Spinal cord (tissue), 10 donors: ENCODE measurements around the gene ARFGAP2. TPM values are rescaled to one million over a fixed set of nuclear protein-coding genes. Genes with fewer than 3 reads are reported as not detected.

Experiments
- DNase-seq, 6 donors: peaks; one replicate each; pipeline versions ENCODE4 v3.0.0 to v3.0.0-alpha.2; 2013 to 2015; ENCODE audit warnings: low spot score in 6 of 6, low read depth in 4 of 6
- H3K27ac ChIP-seq: one replicate; pipeline ENCODE4 v1.5.1; 2013; ENCODE audit warnings: low read depth, low read length, control low read depth
- H3K27me3 ChIP-seq: one replicate; pipeline ENCODE4 v1.6.1; 2013; ENCODE audit warnings: low read length; ENCODE audit not compliant: control insufficient read depth, insufficient read depth
- H3K36me3 ChIP-seq: one replicate; pipeline ENCODE4 v1.6.1; 2013; ENCODE audit warnings: low read length; ENCODE audit not compliant: control insufficient read depth, insufficient read depth
- H3K4me1 ChIP-seq: one replicate; pipeline ENCODE4 v1.6.1; 2013; ENCODE audit warnings: low read length; ENCODE audit not compliant: control insufficient read depth, insufficient read depth
- H3K4me3 ChIP-seq: one replicate; pipeline ENCODE4 v1.5.1; 2013; ENCODE audit warnings: low read depth, low read length, control low read depth
- H3K9me3 ChIP-seq: one replicate; pipeline ENCODE4 v1.6.1; 2013; ENCODE audit warnings: low read length; ENCODE audit not compliant: control insufficient read depth, insufficient read depth
- WGBS: methylation state at CpG from one replicate; pipeline ENCODE4 v1.1.5; 2013; ENCODE audit warnings: missing lambda C conversion rate; ENCODE audit not compliant: insufficient coverage; 5-methylcytosine and 5-hydroxymethylcytosine counted together
- polyA plus RNA-seq, 2 donors: library from polyadenylated mRNA; unstranded; fragments of 120-200 nt; gene quantifications; one replicate each; pipeline ENCODE4 v1.2.1, GENCODE V29; 2013; ENCODE audit not compliant: insufficient read length in 2 of 2
- total RNA-seq, 2 donors: library from RNA; depleted of rRNA in 1 of 2; stranded (reverse); fragments of 120-200 nt in 1 of 2; fragments of >200 nt in 1 of 2; gene quantifications; one replicate each; pipeline versions ENCODE4 v1.2.3 to v1.2.4, GENCODE V29; 2013 to 2014
- donor health status: healthy.

Gene ARFGAP2
- total and polyA plus RNA-seq, 4 donors: 82.7 to 96.5 (median 91.9) TPM

GRCh38 chr11:47189100-47189834 is 12.6 kb upstream of the ARFGAP2 start:
- H3K27me3 ChIP-seq: peaks cover 24% of the 10 kb centered on the region

GRCh38 chr11:47188259-47188658 is 11.6 kb upstream of the ARFGAP2 start:
- Histone ChIP-seq H3K27me3 (peaks cover 24% of the 10 kb centered on the region), H3K9me3 (no peaks in the 10 kb centered on the region), H3K27ac (peak overlapping the region; percentile 74), H3K4me1 (peaks cover 44% of the 10 kb centered on the region), H3K4me3 (no peak overlapping the region), H3K36me3 (no peaks in the 10 kb centered on the region)
- peak in 2 of 6 donors; percentile 51 to 91 for DNase-seq
- no CpG with 5 or more reads among the region's 1 CpG for WGBS

More at GRCh38 chr11:47189100-47189834, 12.6 kb upstream of the ARFGAP2 start:
- Histone ChIP-seq H3K27ac (no peak overlapping the region), H3K9me3 (no peaks in the 10 kb centered on the region), H3K36me3 (no peaks in the 10 kb centered on the region), H3K4me1 (peaks cover 36% of the 10 kb centered on the region), H3K4me3 (no peak overlapping the region)
- WGBS: 80% methylated on average over 9 of the region's 11 CpGs
- DNase-seq: peak in 1 of 6 donors; percentile 46

GRCh38 chr11:47187723-47188122 is 11.0 kb upstream of the ARFGAP2 start:
- Histone ChIP-seq H3K27ac (peak overlapping the region; percentile 74), H3K27me3 (peaks cover 24% of the 10 kb centered on the region), H3K4me1 (peaks cover 44% of the 10 kb centered on the region), H3K4me3 (peak overlapping the region; percentile 47), H3K36me3 (peaks cover 4% of the 10 kb centered on the region), H3K9me3 (no peaks in the 10 kb centered on the region)
- 10% methylated on average over 2 of the region's 5 CpGs for WGBS
- no peak for DNase-seq

- peak in 2 of 6 donors; percentile 69 to 74 for DNase-seq
- WGBS: under 1% methylated on average over 59 of the region's 63 CpGs
- Histone ChIP-seq H3K4me3 (peak overlapping the region; percentile 47), H3K27me3 (peaks cover 24% of the 10 kb centered on the region), H3K4me1 (peaks cover 44% of the 10 kb centered on the region), H3K27ac (peak overlapping the region; percentile 74), H3K36me3 (peaks cover 8% of the 10 kb centered on the region), H3K9me3 (no peaks in the 10 kb centered on the region)
Measured at GRCh38 chr11:47186700-47187695, 10.3 kb upstream of the ARFGAP2 start.

GRCh38 chr11:47186076-47186699 is 9.5 kb upstream of the ARFGAP2 start, which contains the start of gene PACSIN3:
Gene PACSIN3, minus strand, starts transcription at chr11:47186434. Its CDS starts 3,707 bp downstream, at chr11:47182727.
- Histone ChIP-seq H3K4me3 (peak within 1 kb of the TSS; percentile 67), H3K27me3 (peaks cover 24% of the 10 kb centered on the region), H3K27ac (peak within 1 kb of the TSS; percentile 90), H3K36me3 (peaks cover 12% of the 10 kb centered on the region), H3K9me3 (no peaks in the 10 kb centered on the region), H3K4me1 (peaks cover 44% of the 10 kb centered on the region)
- DNase-seq: peak in 1 of 6 donors; percentile 55
- under 1% methylated on average over 80 of the region's 80 CpGs for WGBS

GRCh38 chr11:47185305-47186075 is 8.8 kb upstream of the ARFGAP2 start:
- peak overlapping the region; percentile 67 for H3K4me3 ChIP-seq
- H3K9me3 ChIP-seq: no peaks in the 10 kb centered on the region
- peak in 2 of 6 donors; percentile 3 to 63 for DNase-seq
- 5% methylated on average over 50 of the region's 50 CpGs for WGBS
- H3K36me3 ChIP-seq: peaks cover 14% of the 10 kb centered on the region
- H3K4me1 ChIP-seq: peaks cover 44% of the 10 kb centered on the region
- peaks cover 24% of the 10 kb centered on the region for H3K27me3 ChIP-seq
- peak overlapping the region; percentile 90 for H3K27ac ChIP-seq

GRCh38 chr11:47184711-47185304 is 8.1 kb upstream of the ARFGAP2 start:
- Histone ChIP-seq H3K9me3 (no peaks in the 10 kb centered on the region), H3K27ac (peak overlapping the region; percentile 90), H3K27me3 (peaks cover 24% of the 10 kb centered on the region), H3K36me3 (peaks cover 21% of the 10 kb centered on the region), H3K4me3 (peak overlapping the region; percentile 67), H3K4me1 (peaks cover 44% of the 10 kb centered on the region)
- DNase-seq: peak in 1 of 6 donors; percentile 77
- 31% methylated on average over 13 of the region's 13 CpGs for WGBS

GRCh38 chr11:47183969-47184368 is 7.3 kb upstream of the ARFGAP2 start:
- 92% methylated on average over 7 of the region's 7 CpGs for WGBS
- Histone ChIP-seq H3K27ac (peak overlapping the region; percentile 90), H3K27me3 (peaks cover 24% of the 10 kb centered on the region), H3K36me3 (peaks cover 26% of the 10 kb centered on the region), H3K4me3 (no peak overlapping the region), H3K4me1 (peaks cover 44% of the 10 kb centered on the region), H3K9me3 (no peaks in the 10 kb centered on the region)
- no peak for DNase-seq
